IMR-90 (cell line): ENCODE results near the gene TOR1A.

Source experiments
- CEBPB ChIP-seq: IDR thresholded peaks from 2 replicates; pipeline ENCODE4 v1.6.1; 2012; ENCODE audit warnings: low read depth, low read length, improper control_type of control experiment
- FOS ChIP-seq: fragments of 150-350 bp; IDR thresholded peaks from 2 replicates; pipeline ENCODE4 v1.6.1; 2016; ENCODE audit warnings: low read depth, low read length
- MAZ ChIP-seq: IDR thresholded peaks from 2 replicates; pipeline ENCODE4 v1.6.1; 2012; ENCODE audit warnings: low read depth, mild to moderate bottlenecking, low read length, improper control_type of control experiment, moderate library complexity, borderline replicate concordance
- MXI1 ChIP-seq: IDR thresholded peaks from 2 replicates; pipeline ENCODE4 v1.6.1; 2012; ENCODE audit warnings: low read depth, mild to moderate bottlenecking, low read length, moderate library complexity, borderline replicate concordance
- NFE2L2 ChIP-seq: fragments of 150-350 bp; IDR thresholded peaks from 2 replicates; pipeline ENCODE4 v1.6.1; 2016; ENCODE audit warnings: low read depth, mild to moderate bottlenecking, low read length
- POLR2A ChIP-seq: IDR thresholded peaks from 2 replicates; pipeline ENCODE4 v1.6.1; 2012; ENCODE audit warnings: mild to moderate bottlenecking, low read depth, low read length
- RCOR1 ChIP-seq: IDR thresholded peaks from 2 replicates; pipeline ENCODE4 v1.6.1; 2012; ENCODE audit warnings: mild to moderate bottlenecking, low read length, improper control_type of control experiment; ENCODE audit not compliant: insufficient replicate concordance
- RFX5 ChIP-seq: IDR thresholded peaks from 2 replicates; pipeline ENCODE4 v1.8.0; 2012; ENCODE audit warnings: low read depth, mild to moderate bottlenecking, low read length, moderate library complexity
- TF ChIP-seq, protein P1 (sequence below): conservative IDR thresholded peaks from 2 replicates; pipeline ENCODE4 v1.5.1; 2012; ENCODE audit warnings: mild to moderate bottlenecking, low read depth, low read length, improper control_type of control experiment
- TF ChIP-seq, protein P2 (sequence below): fragments of 150-350 bp; IDR thresholded peaks from 2 replicates; pipeline ENCODE4 v1.6.1; 2017; ENCODE audit warnings: mild to moderate bottlenecking, antibody characterized with exemption, low read length, low read depth

DNA sequence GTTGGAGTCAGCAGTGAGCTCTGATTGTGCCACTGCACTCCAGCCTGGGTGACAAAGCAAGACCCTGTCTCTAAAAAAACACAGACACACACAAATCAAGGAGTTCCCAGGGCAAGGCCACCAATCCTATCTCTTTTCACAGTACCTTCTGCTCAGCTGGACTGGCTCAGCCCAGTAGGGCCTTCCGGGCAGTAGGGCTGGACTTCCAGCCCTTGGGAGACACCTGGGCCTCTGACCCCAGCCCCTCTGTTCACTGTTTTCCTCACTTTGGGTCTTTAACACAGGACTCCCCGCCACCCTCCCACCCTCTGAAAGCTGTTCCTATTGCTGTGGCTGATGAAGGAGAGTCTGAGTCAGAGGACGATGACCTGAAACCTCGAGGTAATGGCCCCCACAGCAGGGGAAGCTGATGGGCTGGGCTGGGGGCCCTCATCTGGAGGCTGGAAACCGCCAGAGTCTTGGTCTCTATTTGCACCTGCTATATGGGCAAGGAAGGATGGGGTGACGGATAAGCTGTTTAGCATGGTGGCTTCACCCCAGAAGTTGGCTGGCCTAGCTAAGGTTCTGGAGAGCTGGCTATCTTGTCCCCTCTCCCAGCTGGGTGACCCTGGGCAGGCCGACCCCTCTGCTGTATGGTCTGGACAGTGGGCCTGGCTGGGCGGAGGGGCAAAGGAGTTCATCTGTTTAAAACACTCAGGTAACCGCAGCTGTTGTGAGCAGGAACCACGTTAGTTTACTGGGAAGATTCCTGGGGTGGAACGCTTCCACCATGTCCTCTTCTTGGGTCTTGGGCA is 36.9 kb upstream of the TOR1A start:
- TF ChIP-seq, protein P1, sequence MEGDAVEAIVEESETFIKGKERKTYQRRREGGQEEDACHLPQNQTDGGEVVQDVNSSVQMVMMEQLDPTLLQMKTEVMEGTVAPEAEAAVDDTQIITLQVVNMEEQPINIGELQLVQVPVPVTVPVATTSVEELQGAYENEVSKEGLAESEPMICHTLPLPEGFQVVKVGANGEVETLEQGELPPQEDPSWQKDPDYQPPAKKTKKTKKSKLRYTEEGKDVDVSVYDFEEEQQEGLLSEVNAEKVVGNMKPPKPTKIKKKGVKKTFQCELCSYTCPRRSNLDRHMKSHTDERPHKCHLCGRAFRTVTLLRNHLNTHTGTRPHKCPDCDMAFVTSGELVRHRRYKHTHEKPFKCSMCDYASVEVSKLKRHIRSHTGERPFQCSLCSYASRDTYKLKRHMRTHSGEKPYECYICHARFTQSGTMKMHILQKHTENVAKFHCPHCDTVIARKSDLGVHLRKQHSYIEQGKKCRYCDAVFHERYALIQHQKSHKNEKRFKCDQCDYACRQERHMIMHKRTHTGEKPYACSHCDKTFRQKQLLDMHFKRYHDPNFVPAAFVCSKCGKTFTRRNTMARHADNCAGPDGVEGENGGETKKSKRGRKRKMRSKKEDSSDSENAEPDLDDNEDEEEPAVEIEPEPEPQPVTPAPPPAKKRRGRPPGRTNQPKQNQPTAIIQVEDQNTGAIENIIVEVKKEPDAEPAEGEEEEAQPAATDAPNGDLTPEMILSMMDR: no peak
- TF ChIP-seq POLR2A (no peak), NFE2L2 (no peak), CEBPB (no peak), RCOR1 (no peak), RFX5 (no peak), FOS (no peak), MAZ (no peak), MXI1 (no peak)
- TF ChIP-seq, protein P2, sequence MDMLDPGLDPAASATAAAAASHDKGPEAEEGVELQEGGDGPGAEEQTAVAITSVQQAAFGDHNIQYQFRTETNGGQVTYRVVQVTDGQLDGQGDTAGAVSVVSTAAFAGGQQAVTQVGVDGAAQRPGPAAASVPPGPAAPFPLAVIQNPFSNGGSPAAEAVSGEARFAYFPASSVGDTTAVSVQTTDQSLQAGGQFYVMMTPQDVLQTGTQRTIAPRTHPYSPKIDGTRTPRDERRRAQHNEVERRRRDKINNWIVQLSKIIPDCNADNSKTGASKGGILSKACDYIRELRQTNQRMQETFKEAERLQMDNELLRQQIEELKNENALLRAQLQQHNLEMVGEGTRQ: no peak
